Limb (tissue), 2 donors: ENCODE results near the gene NDUFB4.
"Not testable (repeated sequence)": the region's sequence is repeated elsewhere in the genome, so short reads cannot be mapped to it uniquely, and the experiment has no call there.

Source experiments
- DNase-seq, 2 donors: peaks; one replicate each; pipeline ENCODE4 v3.0.0-alpha.2; 2016; ENCODE audit errors: extremely low spot score in 2 of 2

The NDUFB4 gene

DNA sequence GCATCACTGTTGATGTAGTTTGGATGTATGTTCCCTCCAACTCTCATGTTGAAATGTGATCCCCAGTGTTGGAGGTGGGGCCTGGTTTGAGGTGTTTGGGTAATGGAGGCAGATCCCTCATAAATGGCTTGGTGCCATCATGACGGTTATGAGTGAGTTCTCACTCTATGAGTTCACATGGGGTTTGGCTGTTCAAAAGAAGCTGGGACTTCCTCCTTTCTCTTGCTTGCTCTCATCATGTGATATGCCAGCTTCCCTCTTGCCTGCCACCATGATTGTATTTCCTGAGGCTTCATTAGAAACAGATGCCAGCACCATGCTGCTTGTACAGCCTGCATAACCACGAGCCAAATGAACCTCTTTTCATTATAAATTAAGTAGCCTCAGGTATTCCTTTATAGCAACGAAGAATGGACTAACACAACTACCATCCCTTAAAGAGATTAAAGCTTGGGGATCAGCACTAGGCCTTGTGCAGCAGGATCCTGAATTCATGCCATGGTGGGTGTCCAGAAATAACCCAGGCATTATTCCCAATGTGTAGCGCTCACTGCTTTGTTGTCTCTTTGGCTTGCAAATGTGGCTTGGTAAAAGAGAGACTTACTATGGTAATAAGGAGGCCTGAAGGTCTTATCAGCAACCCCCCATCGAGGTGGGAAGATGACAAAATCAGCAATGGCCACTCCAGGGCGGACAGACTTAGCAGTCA is 41.9 kb downstream of the NDUFB4 start:
- no peak for DNase-seq

DNA sequence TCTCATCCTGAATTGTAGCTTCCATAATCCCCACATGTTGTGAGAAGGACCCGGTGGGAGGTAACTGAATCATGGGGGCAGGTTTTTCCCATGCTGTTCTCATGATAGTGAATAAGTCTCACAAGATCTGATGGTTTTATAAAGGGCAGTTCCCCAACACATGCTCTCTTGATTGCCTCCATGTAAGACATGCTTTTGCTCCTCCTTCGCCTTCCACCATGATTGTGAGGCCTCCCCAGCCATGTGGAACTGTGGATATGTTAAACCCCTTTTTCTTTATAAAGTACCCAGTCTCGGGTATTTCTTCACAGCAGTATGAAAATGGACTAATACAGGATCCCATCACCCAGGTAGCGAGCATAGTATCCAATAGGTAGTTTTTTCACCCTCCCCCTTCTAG is 42.7 kb downstream of the NDUFB4 start:
- DNase-seq: not testable (repeated sequence)

DNA sequence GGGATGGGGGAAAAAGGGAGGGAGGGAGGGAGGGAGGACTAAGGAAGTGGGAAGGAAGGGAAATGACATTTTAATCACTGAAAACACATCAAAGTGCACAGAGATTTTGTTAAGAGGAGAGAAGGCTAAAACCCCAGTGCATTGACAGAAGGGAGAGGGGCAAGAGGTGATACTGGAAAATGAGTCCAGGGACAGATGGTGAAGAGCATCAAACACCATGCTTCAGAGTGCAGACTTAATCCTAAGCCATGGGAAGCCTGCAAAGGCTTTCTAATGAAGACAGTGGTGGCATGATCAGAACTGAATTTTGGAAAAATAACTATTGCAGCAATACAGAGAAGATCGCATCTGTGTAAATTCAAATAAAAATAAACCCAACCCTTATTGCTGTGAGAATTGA is 44.1 kb downstream of the NDUFB4 start:
- no peak for DNase-seq

DNA sequence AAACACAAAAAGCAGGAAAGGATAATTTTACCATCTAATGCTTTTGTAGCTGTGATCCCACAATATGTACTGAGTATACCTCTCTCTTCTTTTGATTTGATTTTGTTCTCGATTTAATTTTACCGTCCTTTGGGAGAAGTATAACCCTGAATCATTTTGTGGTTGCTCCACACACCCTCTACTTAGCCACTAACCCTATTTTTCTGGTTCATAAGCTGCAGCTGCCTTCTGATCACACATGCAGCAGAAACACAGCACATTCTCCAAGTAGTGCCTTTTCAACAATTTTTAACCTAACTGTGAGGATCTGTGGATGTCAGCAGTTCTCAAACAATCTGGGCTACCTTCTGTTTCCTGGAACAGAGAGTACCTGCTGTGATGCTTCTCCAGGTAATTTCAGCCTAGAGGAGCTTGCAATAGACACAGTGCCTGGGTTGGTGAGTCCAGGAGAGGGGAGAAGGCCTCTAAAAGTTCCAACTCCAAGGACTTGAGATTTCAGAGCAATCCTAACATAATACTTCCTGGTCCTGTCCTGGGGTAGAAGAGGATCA is 45.6 kb downstream of the NDUFB4 start:
- DNase-seq: no peak

DNA sequence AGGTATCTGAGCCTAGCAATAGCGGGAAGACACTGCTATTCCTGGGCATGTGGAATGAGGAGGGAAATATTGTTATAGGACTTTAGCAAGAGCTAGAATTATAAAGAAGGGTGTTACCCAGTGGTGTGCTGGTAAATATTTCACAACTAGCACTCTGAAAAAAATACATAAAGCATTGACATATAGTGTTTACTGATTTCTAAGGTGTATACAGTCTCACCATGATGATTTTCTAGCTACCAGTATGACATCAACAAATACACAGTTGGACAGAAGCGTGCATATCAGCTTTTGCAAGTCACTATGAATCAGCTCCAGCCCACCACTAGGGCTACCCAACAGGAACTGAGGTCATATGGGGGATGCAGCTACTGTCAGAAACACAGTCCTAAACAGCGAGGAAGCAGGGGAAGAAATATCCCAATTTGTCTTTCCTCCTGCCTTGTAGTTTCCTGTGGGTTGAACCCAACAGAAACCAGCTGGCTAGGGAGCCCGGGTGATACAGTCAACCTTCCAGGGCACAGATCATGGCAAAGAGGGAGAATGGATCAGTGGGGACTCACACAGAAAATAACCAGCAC is 46.3 kb downstream of the NDUFB4 start:
- DNase-seq: no peak

DNA sequence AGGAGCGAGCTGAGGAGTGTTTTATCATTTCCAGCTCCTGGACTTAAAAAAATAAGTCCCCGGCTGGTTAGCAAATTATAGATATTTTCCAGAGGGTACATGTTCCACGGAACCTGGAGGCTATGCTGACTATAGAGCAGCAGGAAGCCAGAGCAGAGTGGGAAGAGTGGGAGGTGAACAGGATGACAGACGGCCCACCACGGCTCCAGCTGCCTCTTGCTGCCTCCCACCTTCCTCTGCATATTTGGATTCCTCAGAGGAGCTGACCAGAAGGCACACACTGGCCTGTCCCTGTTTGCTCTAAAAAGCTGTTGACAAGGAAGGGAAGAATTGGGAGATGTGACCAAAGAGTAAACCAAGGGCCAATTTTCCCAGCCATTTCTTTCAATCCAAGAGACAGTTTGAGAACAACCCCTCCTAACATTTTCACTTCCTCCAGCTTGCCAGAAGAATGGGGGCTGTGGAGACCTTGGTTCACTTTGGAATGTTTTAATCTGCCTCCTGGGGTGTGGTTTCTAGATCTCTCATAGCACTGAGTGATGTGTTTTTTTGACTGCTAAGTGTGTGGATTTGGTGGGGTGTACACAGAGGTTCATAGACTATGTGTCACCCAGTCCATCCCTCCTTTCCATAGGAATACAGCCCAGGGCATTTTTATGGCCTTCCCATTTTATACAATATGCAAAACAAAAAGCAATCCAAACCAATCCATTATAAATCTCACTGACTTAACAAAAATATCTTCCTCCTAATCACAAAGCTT is 49.1 kb downstream of the NDUFB4 start:
- no peak for DNase-seq

DNA sequence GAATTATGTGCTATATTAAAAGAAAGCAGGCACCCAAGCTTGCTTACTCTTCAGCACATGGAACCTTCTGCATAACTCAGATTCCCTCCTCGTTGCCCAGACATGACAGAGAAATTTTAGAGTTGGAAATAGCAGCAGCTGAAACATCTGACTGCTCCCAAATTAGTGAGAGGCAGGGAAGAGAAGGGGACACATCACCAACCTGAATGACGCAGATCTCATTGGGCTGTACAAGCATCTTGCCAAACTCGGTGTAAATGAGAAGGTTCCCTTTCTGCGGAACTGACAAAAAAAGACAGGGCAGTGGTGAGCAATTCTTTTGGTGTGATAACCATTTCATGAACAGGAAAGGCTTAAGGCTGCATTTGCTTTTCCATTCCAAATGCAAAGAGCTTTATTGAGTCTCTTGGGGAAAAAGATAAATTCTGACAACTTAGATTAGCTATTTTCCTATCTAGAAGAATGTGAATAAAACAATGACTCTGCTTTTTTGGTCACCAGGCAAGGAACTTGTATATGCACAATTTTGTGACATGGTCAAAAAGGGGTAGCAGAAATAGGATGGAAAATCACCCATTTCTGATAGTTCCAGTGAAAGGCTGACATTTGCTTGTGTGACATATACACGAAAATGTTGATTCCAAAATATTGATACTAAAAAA is 50.8 kb downstream of the NDUFB4 start:
- DNase-seq: no peak

DNA sequence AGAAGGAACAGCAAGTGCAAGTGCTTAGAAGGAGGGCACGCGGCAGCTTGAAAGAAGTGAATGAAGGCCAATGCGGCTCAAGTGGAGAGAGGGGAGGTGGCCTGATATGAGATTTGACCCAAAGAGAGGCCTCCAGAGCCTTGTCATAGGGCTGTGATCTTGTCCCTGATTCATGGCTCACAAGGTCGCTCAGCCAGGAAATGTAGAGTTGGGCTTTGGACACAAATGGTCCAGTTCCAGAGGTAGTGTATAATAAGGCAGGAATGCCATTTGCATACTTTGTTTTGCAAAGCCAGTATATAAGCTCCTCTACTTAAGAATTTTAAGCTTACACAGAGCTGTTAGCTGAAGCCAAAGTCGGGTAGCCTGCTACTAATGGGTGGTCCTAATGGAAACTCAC is 52.2 kb downstream of the NDUFB4 start:
- no peak for DNase-seq

DNA sequence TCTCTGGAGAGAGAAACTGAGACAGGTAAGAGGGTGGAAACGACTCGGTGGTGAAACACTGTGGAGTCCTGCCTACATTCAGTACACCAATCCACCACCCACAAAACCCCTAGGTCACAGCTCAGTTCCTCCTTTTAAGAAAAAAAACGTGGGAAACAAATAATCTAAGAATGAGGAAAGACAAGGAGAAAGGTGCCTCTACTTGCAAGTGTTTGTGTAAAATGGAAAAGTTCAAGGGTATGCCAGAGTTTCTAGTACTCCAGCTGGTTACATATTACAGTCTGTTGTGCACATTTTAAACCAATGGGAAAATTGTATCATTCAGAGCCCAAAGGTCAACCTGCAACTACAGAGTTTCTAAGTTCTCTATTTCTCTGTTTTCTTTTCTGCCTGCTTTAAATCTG is 53.7 kb downstream of the NDUFB4 start:
- DNase-seq: no peak

DNA sequence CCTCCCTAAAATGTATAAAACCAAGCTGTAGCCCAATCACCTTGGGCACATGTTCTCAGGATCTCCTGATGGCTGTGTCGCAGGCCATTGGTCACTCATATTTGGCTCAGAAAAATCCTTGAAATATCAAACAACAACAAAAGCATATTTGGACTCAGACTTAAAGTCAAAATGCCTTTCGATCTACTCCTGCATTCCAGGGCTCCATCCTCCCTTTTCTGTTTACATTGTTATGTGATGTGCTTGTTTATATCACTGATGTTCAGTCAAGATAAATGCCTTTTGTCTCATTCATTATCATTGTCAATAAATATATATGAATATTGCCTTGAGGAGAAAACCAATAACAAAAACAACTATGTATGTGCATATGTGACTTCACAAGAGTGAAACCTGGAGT is 54.2 kb downstream of the NDUFB4 start:
- DNase-seq: no peak
